HG03066 (cell line): ENCODE data around the gene PAX2.

Source experiments
- ATAC-seq: cut with Tn5 transposase; IDR thresholded peaks from one replicate; pipeline ENCODE4 v1.9.1; 2021; ENCODE audit warnings: low read depth; ENCODE audit not compliant: unreplicated experiment

The PAX2 gene

DNA sequence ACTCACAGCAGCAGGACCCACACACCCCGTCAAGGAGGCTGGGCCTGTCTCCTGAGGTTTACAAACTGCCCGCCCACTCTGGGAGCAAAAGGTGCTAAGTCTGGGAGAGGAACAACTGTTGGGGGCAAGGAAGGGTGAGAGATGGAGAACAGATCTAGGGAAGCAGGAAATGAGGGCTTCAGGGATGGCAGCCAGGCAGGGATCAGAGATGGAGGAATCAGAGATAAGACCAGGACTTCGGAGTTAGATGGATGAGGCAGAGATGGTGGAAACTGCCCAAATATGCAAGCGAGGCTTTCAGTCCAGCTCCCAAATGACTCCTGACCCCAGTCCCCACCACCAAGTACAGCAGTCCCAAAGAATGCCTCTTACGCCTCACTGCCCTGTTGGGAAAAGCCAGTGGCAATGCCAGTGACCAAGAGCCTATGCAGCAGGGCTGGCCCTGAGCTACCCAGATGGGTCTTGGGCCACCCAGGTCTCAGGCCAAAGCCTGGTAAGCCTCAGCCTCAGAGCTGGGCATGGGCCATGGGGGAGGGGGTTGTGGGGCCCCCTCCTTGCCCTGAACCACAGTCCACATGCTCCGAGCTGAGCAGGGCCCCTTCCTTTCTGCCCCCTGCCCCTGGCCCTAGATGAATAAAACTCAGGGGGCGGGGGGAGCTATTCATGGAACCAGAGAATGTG, 127.9 kb downstream of the PAX2 start:
- no peak for ATAC-seq

- ATAC-seq = no peak
These were observed 128.5 kb downstream of the PAX2 start for GRCh38 chr10:100873827-100874326.

DNA sequence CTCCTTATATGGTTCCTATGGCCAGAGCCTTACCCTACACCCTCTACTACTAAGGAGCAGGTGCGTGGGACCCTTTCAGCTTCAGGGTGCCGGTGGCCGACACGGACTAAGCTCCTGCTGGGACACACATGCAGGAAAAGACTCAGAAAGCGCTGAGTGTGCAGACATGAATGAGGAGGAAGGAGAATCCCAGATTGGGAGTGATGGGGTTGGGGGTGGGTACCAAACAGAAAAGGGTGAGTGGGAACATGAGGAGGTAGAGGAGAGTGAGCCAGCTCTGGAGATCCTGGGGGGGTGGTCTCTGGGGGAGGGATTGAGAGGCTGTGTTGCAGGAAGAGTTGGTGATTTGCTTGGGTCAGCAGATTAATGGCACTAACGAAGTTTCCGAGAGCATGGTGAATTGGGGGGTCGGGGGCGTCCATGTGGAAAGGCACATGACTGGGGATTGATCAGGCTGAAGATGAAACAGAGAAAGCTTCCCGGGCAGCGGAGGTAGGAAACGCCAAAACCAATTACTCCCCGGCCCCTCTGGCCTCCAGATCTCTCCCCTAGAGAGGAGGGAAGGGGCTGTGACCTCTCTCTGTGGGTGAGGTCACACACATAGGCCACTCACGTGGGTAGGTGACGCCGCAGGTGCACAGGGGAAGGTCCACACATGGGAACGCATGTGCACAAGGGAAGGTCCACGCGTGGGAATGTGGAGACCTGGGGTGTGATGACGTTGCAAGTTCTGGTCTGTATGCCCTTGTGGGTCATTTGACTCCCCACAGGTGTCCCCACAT, 129.5 kb downstream of the PAX2 start:
- no peak for ATAC-seq

GRCh38 chr10:100875484-100876166, 130.2 kb downstream of the PAX2 start:
- ATAC-seq = no peak

DNA sequence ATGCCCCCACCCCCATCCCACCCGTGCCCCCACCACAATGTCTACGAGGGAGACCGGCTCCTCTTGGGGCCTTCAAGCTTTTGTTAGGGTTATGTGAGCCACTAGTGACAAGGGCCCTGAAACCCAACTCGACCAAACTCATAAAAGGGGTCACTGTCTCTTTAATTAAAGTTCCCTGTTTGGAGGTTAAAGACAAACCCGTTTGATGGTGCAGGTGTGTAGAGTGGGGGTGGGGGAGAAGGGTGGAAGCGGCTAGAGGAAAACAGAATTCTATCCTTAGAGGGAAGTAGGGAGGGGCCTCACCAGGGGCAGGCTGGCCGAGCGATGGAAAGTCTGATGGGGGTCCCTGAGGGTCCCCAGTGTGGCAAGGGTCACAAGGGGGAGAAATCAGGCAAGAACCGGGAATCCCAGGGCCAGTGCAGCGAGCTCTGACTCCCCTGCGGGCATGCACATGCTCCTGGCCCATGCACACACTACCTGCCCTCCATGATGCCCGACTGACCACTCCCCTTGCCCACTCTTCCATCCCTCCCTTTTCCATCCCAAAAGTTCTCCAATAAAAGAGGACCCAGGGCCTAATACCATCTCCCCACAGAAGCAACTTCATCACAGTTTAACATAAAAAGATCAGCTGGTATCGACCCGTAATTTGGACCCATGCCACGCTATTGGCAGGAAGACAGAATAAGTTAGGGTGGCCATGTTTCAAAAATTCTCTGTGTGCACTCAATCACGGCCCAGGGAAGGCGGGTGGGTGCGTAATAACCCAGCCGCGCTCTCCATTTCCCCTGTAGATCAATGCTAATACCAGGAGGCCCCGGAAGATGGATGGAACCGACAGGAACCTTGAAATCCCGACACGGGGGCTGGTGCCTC, 131.4 kb downstream of the PAX2 start:
- ATAC-seq = no peak

DNA sequence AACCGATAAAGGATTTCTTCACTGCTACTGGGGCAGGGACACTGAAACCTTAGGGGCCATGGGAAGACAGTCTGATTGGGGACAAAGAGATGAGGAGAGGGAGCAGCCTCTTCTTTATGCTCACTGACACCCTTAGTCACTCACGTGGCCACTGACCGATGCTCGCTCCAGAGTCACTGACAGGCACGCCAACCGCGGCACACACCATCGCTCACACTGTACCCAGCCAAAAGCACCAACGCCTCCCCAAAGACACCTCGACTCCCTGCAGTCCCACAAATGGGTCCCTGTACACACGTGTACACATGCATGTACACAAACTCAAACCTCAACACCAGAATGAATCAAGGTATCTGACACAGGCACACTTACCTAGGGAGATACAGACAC, 132.1 kb downstream of the PAX2 start:
- no peak for ATAC-seq

GRCh38 chr10:100878291-100878910, 133.0 kb downstream of the PAX2 start:
- ATAC-seq = no peak
